CD4-positive, alpha-beta T cell treated with Interleukin-12 subunit alpha and Interleukin-12 subunit beta, for 1 hour (primary cell): ENCODE results near the gene RIN3.

Experiments
- DNase-seq: peaks from one replicate; pipeline ENCODE4 v3.0.0-alpha.2; 2020

Gene RIN3, protein sequence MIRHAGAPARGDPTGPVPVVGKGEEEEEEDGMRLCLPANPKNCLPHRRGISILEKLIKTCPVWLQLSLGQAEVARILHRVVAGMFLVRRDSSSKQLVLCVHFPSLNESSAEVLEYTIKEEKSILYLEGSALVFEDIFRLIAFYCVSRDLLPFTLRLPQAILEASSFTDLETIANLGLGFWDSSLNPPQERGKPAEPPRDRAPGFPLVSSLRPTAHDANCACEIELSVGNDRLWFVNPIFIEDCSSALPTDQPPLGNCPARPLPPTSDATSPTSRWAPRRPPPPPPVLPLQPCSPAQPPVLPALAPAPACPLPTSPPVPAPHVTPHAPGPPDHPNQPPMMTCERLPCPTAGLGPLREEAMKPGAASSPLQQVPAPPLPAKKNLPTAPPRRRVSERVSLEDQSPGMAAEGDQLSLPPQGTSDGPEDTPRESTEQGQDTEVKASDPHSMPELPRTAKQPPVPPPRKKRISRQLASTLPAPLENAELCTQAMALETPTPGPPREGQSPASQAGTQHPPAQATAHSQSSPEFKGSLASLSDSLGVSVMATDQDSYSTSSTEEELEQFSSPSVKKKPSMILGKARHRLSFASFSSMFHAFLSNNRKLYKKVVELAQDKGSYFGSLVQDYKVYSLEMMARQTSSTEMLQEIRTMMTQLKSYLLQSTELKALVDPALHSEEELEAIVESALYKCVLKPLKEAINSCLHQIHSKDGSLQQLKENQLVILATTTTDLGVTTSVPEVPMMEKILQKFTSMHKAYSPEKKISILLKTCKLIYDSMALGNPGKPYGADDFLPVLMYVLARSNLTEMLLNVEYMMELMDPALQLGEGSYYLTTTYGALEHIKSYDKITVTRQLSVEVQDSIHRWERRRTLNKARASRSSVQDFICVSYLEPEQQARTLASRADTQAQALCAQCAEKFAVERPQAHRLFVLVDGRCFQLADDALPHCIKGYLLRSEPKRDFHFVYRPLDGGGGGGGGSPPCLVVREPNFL

DNA sequence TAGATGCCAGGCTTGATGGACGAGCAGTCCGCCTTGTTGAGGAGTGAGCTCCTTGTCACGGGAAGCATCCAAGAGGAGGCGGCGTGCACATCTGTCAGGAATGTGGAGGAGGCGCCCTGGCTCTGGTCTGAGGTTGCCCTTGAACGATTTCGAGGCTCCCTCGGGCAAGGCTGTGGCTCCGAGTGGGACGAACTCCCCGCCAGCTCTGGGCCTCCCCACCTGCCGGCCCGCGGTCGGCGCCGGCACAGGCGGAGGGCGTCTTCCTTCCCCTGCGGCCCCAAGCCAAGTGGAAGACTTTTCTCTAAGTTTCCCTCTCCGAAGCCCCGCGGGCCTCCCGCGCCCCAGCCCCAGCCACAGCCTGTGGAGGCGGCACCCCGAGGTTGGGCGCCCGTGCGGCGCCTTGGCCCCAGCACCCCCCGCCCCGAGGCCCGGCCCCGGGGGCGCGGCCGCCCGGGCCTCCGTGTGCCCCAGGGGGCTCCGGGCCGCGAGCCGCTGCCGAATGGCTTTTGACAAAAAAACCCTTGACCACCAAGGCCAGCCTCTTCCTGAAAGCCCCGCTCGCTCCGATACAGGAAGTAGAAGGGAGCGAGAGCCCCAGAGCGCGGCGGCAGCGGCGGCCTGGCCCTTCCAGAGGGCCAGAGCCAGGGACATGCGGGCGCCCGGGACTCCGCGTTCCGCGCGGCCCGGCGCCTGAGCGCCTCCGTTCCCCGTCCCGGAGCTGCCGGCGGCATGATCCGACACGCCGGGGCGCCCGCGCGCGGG, at the start of gene RIN3:
RIN3 (plus strand) TSS at position 578 of the 762 bp plus-strand sequence; CDS start at position 730, 152 bp downstream.
- peak; percentile 46 for DNase-seq

DNA sequence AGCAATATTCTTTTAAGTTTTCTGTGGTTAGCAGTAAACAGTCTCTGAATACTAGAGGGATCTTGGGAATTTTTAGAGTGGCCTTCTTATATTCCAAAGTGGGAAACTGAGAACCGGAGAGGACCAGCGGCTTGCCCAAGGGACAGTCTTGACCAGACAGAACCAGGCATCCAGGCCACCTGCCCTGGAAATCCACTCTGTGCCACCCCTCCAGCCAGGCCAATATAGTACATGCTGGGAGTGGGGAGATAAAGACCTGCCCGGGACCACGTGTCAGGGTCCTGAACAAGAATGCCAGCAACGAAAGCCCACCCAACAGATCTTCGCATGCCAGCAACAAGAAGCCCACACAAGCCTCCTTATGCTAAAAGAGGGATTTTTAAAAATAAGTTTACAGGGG, 49.4 kb upstream of the RIN3 start:
- no peak for DNase-seq

DNA sequence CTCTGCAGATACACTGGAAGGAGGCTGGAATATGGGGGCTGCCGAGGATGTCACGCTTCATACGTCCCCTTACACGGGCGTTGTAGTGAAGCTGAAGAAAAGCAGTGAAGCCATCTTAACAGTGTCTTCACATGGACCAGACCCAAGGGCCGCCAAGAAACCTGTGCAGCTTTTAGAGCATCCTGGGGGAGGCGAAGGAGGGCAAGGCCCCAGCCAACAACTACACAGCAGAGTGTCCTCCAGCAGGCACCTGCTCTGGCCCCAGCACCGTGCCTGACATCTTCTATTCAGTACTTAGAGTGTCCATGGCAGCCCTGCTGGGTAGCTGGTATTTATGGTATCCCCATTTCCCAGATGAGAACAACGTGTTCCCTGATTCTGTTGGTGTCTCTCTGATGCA, 48.9 kb upstream of the RIN3 start:
- DNase-seq: no peak

DNA sequence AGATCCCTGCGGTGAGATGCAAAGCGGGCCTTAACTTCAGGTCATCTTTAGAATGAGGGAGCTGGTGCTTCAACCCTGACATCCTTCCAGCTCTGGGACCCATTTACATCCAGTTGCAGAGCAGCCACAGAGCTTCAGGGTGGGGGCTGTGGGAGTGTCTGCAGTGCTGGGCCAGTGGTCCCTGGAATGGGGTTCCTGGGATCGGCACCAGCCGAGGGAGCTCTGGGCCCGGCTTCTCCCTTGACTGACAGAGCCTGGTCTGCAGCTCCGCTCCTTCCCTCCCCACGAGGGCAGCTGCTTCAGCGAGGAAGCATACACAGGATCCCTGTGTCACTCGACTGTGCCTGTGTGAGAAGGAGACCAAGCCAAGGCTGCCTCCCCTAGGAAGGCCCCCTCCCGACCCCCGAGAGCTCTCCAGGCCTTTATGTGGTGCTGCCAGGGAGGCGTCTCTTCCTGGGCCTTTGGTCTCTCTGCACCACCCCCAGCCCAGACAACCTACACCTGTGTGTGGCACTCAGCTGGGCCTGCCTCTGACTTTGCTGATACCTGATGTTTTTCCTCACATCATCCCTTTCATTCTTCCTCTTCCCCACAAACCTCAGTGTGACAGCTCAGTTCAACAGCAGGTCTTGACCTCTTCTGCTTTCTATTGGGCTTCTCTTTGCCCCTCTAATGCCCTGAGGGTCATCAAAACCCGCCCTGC, 48.1 kb upstream of the RIN3 start:
- no peak for DNase-seq

DNA sequence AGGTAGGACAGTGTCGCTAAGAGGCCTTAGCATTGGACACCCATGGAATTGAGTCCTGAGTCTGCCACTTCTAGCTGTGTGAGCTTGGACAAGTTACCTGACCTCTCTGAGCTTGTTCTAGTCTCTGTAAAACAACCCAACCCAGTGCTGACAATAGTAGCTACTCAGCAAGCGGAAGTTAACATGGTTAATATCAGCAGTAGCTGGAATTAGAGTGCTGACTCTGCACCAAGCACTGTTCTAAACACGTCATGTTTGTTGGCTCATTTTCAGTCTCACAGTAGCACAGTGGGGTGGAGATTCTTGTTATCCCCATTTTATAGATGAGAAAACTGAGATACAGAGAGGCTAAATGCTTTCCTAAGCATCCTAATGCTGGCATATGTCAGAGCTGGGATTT, 47.5 kb upstream of the RIN3 start:
- DNase-seq: no peak

DNA sequence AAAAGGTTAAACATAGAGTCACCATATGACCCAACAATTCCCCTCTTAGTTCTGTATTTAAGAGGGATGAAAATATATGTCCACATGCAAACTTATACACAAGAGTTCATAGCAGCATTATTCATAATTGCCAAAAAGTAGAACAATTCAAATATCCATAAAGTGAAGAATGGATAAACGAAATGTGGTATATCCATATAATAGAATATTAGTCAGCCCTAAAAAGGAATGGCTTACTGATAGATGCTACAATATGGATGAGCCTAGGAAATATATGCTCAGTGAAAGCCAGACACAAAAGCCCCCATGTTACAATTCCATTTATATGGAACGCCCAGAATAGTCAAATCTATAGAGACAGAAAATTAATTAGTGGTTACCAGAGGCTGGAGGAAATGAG, 44.1 kb upstream of the RIN3 start:
- no peak for DNase-seq

DNA sequence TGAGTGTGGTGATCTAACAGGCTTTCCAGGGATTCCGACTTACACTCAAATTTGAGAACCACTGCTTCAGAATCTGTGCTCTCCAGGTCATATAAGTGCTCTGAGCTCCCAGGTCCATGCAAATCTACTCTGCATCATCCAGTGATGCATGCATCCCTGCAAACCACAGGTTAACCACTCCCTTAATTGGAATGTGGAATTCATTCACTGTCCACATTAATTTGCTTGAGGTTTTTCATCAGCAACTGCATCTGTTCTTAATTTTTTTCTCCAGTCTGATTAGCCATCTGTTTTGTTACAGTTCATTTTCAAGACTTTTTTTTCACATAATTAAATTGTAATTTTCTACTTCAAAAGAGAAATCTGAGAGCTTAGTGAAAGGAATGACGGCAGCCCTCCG, 43.4 kb upstream of the RIN3 start:
- no peak for DNase-seq

DNA sequence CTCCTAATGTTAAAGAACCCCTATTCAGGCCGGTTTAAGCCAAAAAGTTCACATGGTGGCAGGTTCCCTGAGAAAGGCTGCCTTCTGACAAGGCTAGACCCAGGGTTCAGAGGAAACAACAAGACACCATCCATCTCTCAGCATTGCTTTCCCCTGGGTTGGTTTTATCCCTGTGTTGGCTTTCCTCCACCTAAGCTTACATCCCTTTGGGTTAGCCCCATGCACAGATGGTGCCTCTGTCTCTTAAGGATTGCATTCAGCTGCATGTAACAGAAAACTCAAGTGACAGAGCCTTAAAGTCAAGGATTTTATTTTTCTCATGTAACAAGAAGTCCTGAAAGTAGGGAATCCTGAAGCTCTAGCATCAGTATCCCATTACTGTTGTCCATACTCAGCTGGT, 42.8 kb upstream of the RIN3 start:
- DNase-seq: no peak

DNA sequence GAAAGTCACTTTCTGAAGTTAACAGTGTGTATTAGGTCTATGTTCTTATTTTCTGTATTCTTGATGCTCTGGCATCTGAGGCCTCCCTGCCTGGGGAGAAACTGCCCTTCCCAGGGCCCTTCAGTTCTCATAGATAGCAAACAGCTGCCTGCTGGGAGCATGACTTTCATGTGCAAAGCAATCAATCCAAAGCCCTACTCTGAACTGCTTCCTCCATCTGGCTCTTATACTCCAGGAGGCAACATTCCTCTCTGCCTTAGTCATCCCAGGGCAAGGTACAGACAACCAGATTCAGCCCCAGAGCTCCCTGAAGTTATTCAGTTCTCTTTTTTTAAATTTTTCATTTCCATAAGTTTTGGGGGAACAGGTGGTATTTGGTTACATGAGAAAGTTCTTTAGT, 41.7 kb upstream of the RIN3 start:
- DNase-seq: no peak

DNA sequence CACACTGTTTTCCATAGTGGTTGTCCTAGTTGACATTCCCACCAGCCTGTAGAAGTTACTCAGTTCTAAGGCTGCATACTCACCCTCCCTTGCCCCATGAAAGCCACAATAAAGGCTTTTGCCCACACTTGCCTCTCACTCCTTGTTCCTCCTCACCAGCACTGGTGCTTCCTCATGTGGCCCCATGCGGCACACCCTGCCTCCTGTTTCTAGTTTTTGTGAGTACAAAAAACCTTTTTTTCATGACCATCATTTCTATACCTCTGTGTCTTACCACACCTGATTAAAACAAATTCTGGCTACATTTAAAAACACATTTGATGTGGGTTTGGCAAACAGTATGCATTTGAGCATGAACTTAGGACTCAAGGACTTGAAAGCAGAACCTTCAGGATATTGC, 40.7 kb upstream of the RIN3 start:
- no peak for DNase-seq

DNA sequence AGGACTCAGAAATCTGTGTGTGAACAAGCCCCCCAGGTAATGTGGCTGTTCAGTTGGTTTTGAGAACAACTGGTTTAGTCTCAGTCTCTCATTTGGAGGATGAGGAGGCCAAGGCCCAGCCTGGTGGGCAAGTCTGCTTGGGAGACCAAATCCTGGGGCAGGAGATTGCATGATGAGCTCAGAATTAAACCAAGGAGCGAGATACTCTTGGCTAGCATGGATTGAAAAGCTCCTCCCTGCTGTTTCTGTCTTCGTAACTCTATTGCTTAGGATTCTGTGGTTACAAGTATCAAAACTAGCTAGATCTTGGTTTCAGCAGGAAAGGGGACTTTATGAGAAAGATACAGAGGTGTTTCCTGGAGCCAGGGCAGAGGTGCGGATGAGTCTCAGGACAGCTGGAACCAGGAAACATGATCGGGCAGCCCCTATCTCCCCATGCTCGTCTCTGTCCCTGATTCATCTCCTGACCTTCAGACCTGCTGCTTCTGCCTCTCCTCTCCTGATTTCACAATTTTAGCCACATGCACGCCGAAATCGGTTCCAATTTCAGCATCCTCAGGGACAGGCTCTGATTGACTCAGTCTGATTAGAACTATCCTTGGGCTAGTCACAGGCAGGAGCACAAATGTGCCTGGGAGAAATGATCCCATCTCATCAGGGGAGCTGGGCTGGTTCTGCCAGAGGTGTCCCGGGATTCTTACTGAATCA, 40.2 kb upstream of the RIN3 start:
- no peak for DNase-seq

DNA sequence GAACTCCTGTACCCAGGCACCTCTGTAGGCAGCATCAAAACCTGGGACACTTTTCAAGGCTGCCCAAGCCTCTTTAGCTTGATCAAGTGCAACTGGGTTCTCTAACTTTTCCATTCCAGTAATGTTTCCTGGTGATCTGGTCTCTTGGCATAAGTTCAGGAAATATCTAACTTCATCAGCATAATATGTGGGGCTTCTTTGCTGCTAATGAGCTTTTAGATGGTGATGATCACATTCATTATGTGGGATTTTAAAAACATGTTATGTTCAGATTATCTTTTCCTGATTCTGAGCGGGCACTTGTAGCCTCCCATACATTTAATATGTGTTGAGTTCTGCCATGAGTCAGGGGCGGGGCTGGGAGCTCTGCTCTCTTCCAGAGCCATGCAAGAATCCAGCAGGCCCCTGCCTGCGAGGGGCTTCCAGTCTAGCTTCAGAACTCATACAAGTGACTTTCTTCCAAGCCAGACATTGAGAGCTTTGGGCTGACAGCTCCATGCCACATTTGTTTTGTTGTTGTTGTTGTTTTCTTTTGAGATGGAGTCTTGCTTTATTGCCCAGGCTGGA, 39.5 kb upstream of the RIN3 start:
- no peak for DNase-seq

DNA sequence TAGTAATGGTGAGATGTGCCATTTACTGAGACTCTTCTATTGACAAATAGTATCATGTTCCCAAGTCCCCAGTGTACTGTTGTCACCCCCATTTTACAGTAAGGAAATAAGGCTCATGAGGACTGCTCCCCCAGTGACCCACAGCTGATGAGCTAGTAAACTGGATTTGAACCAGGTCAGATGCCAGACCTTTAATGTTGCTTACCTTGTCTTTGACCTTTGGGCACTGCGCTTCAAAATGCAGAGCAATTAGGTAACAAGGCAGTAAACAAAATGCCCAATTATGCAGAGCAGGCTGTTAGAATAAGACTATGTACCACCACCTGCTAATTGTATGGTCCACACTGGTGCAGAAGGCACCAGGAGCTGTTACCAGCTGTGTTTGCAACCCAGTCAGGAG, 38.5 kb upstream of the RIN3 start:
- no peak for DNase-seq

DNA sequence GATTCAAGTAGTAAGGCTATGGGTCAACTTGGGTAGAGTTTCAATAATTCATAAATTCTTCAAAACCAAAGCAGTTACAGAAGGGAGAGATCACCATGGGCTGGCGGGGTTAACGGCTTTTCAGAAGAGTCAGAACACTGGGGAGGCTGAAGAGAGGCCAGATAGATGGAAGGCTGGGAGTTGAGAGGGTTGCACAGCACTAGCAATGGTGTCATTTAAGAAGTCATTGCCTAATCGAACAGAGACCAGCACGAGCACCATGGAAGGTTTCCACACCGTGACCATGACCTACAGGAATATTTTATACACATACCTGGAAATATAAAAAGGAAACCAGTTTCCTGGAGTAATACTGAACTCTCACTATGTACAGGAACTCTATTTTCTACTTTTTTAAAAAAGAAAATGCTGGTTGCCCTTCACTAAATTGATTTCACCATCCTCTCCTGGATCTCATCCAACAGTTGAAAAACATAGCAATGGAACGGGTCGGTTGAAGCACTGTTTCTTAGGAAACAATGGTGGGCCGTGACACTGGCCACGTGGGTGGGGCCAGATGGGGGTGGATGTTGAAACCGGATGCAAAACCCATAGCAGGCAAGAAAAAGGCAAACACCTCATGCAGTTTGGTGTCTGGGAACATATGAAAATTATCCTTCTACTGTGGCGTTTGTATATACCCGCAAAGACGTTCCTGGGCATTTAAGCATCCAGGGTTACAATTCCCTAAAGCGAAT, 38.0 kb upstream of the RIN3 start:
- DNase-seq: no peak

DNA sequence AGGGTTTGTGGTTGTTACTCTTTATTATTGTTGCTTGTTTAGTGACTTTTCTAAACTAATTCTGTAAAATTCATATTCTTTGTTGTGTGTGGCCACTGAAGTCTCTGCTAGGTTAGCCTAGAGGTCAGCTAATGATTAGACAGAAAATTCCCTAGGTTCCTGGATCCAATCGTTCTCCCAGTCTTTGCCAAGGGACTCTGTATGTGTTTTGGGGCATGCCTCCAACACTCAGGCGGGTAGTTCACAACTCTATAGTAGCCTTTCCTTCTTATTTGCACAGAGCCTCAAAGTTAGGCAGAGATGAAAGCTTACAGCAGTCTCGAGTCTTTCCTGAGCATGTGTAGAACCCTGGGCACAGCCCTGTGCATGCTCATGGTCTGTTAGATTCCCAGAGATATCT, 32.7 kb upstream of the RIN3 start:
- no peak for DNase-seq

DNA sequence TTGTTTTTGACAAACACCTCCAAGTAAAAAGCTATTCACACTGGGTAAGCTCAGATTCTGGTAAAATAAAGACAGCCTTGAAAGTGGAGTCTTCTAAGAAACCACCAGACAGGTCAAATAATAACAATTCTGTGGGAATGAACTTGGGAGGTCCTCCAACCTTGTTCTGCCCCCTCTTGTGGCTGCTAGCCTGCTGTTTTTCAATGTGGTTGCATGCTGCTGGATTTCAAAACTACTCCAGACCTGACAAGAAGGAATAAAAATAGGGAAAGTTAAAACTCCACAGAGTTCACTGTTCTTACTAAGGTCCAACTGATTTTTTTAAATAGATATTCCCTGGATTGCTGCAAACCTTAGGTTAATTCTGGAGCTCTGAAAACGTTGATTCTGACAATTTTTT, 32.2 kb upstream of the RIN3 start:
- no peak for DNase-seq

DNA sequence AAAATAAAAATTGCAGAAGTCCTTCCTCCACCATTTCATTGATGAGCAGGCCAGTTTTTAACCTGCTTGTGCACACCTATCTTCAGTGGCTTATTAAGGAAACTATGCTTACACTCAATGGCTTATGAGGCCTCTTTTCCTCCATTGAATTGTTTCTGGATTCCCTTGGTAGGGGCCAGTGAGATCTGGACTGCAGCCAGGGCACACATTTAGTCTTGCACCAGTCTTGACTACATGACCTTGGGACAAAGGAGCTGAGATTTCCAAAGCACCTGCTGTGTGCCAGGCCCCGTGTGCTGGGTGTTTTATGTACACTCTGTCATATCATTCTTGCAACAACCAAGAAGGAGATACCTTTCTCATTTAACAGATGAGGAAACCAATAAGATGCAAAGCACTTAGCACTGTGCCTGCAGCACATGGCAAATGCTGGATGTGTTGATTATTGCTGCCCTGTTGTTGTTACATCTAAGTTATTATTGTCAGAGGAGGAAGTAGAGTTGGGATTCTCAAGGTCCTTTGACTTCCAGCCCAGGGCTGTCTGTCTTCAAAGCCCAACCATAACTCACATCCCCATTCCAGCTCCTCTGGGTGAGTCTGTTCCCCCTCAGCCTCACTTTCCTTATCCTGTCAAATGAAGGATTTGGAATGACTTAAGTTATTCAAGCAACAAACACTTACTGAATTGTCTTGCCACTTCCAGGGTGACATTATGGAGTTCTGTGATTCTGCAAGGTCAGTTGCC, 31.6 kb upstream of the RIN3 start:
- no peak for DNase-seq

DNA sequence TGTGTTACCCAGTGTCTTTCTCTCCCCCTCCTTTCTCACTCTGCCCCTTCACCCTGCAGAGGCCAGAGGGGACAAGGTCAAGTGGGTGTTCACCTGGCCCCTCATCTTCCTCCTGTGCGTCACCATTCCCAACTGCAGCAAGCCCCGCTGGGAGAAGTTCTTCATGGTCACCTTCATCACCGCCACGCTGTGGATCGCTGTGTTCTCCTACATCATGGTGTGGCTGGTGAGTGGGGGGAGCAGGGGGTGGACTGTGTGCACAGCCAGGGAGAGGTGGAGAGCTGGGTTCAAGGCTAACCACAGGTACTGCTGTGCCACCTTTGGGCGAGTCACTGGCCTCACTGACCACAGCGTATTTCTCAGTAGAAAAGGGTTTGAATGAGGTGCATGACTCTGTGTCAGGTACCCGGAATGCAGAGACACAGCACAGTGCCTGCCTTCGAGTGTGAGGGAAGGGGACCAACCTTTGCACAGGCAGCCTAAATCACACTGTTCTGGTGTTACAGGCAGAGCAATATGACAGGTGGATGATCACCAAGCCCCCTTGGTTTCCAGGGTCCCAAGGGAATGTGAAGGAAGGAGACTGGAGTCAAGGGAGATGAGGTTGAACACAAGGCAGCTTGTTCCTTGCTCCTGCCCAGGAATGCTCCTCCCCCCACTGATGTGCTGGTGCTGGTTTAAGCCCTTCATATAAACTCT, 30.8 kb upstream of the RIN3 start:
- DNase-seq: no peak

DNA sequence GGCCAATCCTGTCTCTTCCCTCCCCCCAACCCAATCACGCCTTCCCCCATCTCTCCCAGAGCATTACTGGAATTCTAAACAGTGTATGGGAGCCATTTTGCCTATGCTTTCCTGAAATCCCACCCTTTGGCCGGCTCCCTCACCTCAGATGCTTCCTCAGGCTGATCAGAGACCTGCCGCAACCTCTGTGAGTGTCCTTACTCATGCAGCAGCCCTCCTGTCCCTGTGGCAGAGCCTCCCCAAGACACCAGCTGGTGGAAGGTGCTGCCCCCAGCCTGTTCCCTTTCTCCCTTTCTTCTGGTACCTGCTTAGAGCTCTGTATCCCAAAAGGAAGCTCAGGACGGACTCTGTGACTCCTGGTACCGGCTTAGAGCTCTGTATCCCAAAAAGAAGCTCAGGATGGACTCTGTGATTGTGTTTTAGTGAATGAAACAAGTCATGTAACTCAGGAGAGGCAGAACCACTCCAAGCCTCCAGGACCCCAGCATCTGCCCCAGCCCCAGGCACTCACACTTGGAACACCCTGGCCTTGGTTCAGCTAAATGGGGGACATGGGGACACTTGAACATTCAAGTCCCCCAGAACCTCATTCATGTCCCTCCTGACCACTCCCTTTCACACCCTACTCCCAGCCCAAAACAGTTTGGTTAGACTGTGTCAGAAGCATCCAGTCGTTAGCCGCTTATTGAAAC, 29.3 kb upstream of the RIN3 start:
- DNase-seq: no peak
